Measurements from ENCODE around the gene ADAM19. TPM values are rescaled to one million over a fixed set of nuclear protein-coding genes. Genes with fewer than 3 reads are reported as not detected.

The ADAM19 gene
- 10 to 100 TPM; 52.5 to 55.0 TPM for total RNA-seq

GRCh38 chr5:157575381-157576020 is at the start of gene ADAM19:
TSS of gene ADAM19 (minus strand) at chr5:157575775. CDS start at chr5:157575696, 79 bp downstream.
- CTCF ChIA-PET: no interaction called here
- POLR2A ChIA-PET: interaction anchor here (0.5 kb wide), 1 partner anchor 25 kb away, joined by 6 read pairs; no protein-coding TSS in a partner anchor

- ChIA-PET CTCF (no interaction called here), POLR2A (no interaction called here)
These were observed 48.6 kb upstream of the ADAM19 start for GRCh38 chr5:157624144-157624543.

- POLR2A ChIA-PET: no interaction called here
- CTCF ChIA-PET: no interaction called here
These were observed 45.2 kb upstream of the ADAM19 start for GRCh38 chr5:157620776-157621175.

- CTCF ChIA-PET: interaction anchor here (1.2 kb wide), 1 partner anchor 125 kb away, joined by 3 read pairs; the partner anchor contains the start of gene LSM11
- POLR2A ChIA-PET: no interaction called here
These were observed 42.7 kb upstream of the ADAM19 start for GRCh38 chr5:157618191-157618765.

- POLR2A ChIA-PET: no interaction called here
- CTCF ChIA-PET: no interaction called here
These were observed 41.2 kb upstream of the ADAM19 start for GRCh38 chr5:157616785-157617184.

- CTCF ChIA-PET: no interaction called here
- POLR2A ChIA-PET: no interaction called here
These were observed 38.0 kb upstream of the ADAM19 start for GRCh38 chr5:157613385-157614245.

GRCh38 chr5:157612581-157612980 is 37.0 kb upstream of the ADAM19 start:
- CTCF ChIA-PET: no interaction called here
- POLR2A ChIA-PET: no interaction called here

- ChIA-PET CTCF (no interaction called here), POLR2A (interaction anchor here (0.7 kb wide), 1 partner anchor 55 kb away, joined by 4 read pairs; no protein-coding TSS in a partner anchor)
These were observed 36.2 kb upstream of the ADAM19 start for GRCh38 chr5:157611571-157612476.

GRCh38 chr5:157610990-157611389 is 35.4 kb upstream of the ADAM19 start:
- POLR2A ChIA-PET: no interaction called here
- CTCF ChIA-PET: no interaction called here

- CTCF ChIA-PET: no interaction called here
- POLR2A ChIA-PET: no interaction called here
These were observed 33.5 kb upstream of the ADAM19 start for GRCh38 chr5:157608972-157609565.

- CTCF ChIA-PET: interaction anchor here (0.7 kb wide), 2 partner anchors 11 to 501 kb away, joined by 3 read pairs; no protein-coding TSS in a partner anchor
- POLR2A ChIA-PET: interaction anchor here (0.5 to 1.5 kb wide), 3 partner anchors 11 to 134 kb away, joined by 4 to 9 read pairs (median 5); no protein-coding TSS in a partner anchor
These were observed 32.0 kb upstream of the ADAM19 start for GRCh38 chr5:157607371-157608161.

GRCh38 chr5:157606046-157606445 is 30.5 kb upstream of the ADAM19 start:
- POLR2A ChIA-PET: no interaction called here
- CTCF ChIA-PET: interaction anchor here (0.9 kb wide), 1 partner anchor 9 kb away, joined by 3 read pairs; no protein-coding TSS in a partner anchor

GRCh38 chr5:157603333-157604190 is 28.0 kb upstream of the ADAM19 start:
- POLR2A ChIA-PET: interaction anchor here (0.6 kb wide), 2 partner anchors 11 to 139 kb away, joined by 3 to 12 read pairs; no protein-coding TSS in a partner anchor

GRCh38 chr5:157602505-157602904 is 26.9 kb upstream of the ADAM19 start:
- POLR2A ChIA-PET: interaction anchor here (0.5 kb wide), 1 partner anchor 8 kb away, joined by 4 read pairs; no protein-coding TSS in a partner anchor
- CTCF ChIA-PET: no interaction called here

More at GRCh38 chr5:157603333-157604190, 28.0 kb upstream of the ADAM19 start:
- CTCF ChIA-PET: interaction anchor here (0.5 kb wide), 1 partner anchor 338 kb away, joined by 3 read pairs; no protein-coding TSS in a partner anchor

GRCh38 chr5:157600252-157600651 is 24.7 kb upstream of the ADAM19 start:
- POLR2A ChIA-PET: interaction anchor here (0.7 kb wide), 1 partner anchor 25 kb away, joined by 6 read pairs; no protein-coding TSS in a partner anchor
- CTCF ChIA-PET: no interaction called here

- ChIA-PET CTCF (no interaction called here), POLR2A (interaction anchor here (0.7 kb wide), 1 partner anchor 25 kb away, joined by 6 read pairs; no protein-coding TSS in a partner anchor)
These were observed 24.0 kb upstream of the ADAM19 start for GRCh38 chr5:157599565-157599964.
